IMR-90 (cell line): ENCODE data around the gene LSM7. TPM values are rescaled to one million over a fixed set of nuclear protein-coding genes. Genes with fewer than 3 reads are reported as not detected.

ENCODE experiments used
- ATAC-seq: fragments of 200-7000 bp; cut with Tn5 transposase; 2 replicates; pipeline ENCODE4 v1.9.1; 2020; ENCODE audit warnings: low read depth, mild to moderate bottlenecking, moderate library complexity
- BruUV-seq: library from RNA; stranded (reverse); fragments of 400-500 nt; replicated peaks from 2 replicates; lab custom pipeline; 2021; lab: Mats Ljungman, UMichigan
- CTCF ChIA-PET: fragments of 300-600 bp; formaldehyde crosslinking; extraction: SDS; loops from one replicate; lab custom pipeline; 2021; ENCODE audit warnings: antibody characterized with exemption; lab: Yijun Ruan, JAX
- POLR2A ChIA-PET: fragments of 300-600 bp; sonication (Branson Sonifier 250); formaldehyde crosslinking; loops from one replicate; lab custom pipeline; 2022; ENCODE audit warnings: antibody characterized with exemption; ENCODE audit not compliant: unreplicated experiment; lab: Charles Lee
- DNase-seq: peaks from one replicate; pipeline ENCODE4 v3.0.0; 2013
- H2AFZ ChIP-seq: replicated peaks from 2 replicates; pipeline ENCODE3; 2013; ENCODE audit warnings: low read length, mild to moderate bottlenecking; ENCODE audit not compliant: poor library complexity
- H2AK5ac ChIP-seq: 2 replicates; pipeline ENCODE4 v1.6.1; 2013; ENCODE audit warnings: low read depth, low read length, inconsistent platforms
- H2AK9ac ChIP-seq: replicated peaks from 2 replicates; pipeline ENCODE3; 2013; ENCODE audit warnings: mild to moderate bottlenecking, low read depth, low read length, moderate library complexity; ENCODE audit not compliant: poor library complexity
- H2BK120ac ChIP-seq: 2 replicates; pipeline ENCODE4 v1.6.1; 2013; ENCODE audit warnings: low read depth, low read length, inconsistent platforms
- H2BK15ac ChIP-seq: 3 replicates; pipeline ENCODE4 v1.6.1; 2013; ENCODE audit warnings: low read depth, low read length, inconsistent platforms
- H2BK20ac ChIP-seq: 2 replicates; pipeline ENCODE4 v1.6.1; 2013; ENCODE audit warnings: low read depth, mild to moderate bottlenecking, inconsistent platforms, low read length, moderate library complexity
- H2BK5ac ChIP-seq: 2 replicates; pipeline ENCODE4 v1.6.1; 2013; ENCODE audit warnings: mild to moderate bottlenecking, low read depth, low read length, inconsistent platforms; ENCODE audit not compliant: poor library complexity, severe bottlenecking
- H3K14ac ChIP-seq: replicated peaks from 2 replicates; pipeline ENCODE4 v1.6.1; 2013; ENCODE audit warnings: low read depth, low read length, inconsistent platforms
- H3K18ac ChIP-seq: 2 replicates; pipeline ENCODE4 v1.6.1; 2013; ENCODE audit warnings: low read depth, low read length, control low read depth
- H3K23ac ChIP-seq: 2 replicates; pipeline ENCODE4 v1.6.1; 2013; ENCODE audit warnings: low read depth, low read length, inconsistent platforms
- H3K27ac ChIP-seq: 2 replicates; pipeline ENCODE4 v1.5.1; 2013; ENCODE audit warnings: mild to moderate bottlenecking, control low read depth, low read length; ENCODE audit not compliant: insufficient read depth
- H3K27me3 ChIP-seq: 2 replicates; pipeline ENCODE4 v1.6.1; 2013; ENCODE audit warnings: low read length; ENCODE audit not compliant: control insufficient read depth, insufficient read depth
- H3K36me3 ChIP-seq: 2 replicates; pipeline ENCODE4 v1.6.1; 2013; ENCODE audit warnings: low read length, mixed read lengths; ENCODE audit not compliant: control insufficient read depth, insufficient read depth
- H3K4ac ChIP-seq: 2 replicates; pipeline ENCODE4 v1.6.1; 2013; ENCODE audit warnings: low read depth, low read length, inconsistent platforms
- H3K4me1 ChIP-seq: 2 replicates; pipeline ENCODE4 v1.6.1; 2013; ENCODE audit warnings: low read length, mixed read lengths; ENCODE audit not compliant: control insufficient read depth, insufficient read depth
- H3K4me2 ChIP-seq: 2 replicates; pipeline ENCODE4 v1.6.1; 2013; ENCODE audit warnings: low read depth, mild to moderate bottlenecking, control low read depth, low read length, moderate library complexity
- H3K4me3 ChIP-seq: 2 replicates; pipeline ENCODE4 v1.5.1; 2013; ENCODE audit warnings: low read depth, mild to moderate bottlenecking, control low read depth, low read length, moderate library complexity; ENCODE audit not compliant: insufficient read depth
- H3K56ac ChIP-seq: 2 replicates; pipeline ENCODE4 v1.6.1; 2013; ENCODE audit warnings: low read length, inconsistent platforms; ENCODE audit not compliant: insufficient read depth; ENCODE audit errors: extremely low read depth
- H3K79me1 ChIP-seq, 2 experiments: 2 replicates each; pipeline ENCODE4 v1.6.1; 2013; ENCODE audit warnings: low read length in 2 of 2, inconsistent platforms in 1 of 2, low read depth in 1 of 2
- H3K9ac ChIP-seq: 2 replicates; pipeline ENCODE4 v1.6.1; 2013; ENCODE audit warnings: low read depth, low read length, control low read depth
- H3K9me1 ChIP-seq: 2 replicates; pipeline ENCODE4 v1.6.1; 2013; ENCODE audit warnings: low read length, inconsistent platforms; ENCODE audit not compliant: insufficient read depth
- H3K9me3 ChIP-seq: 2 replicates; pipeline ENCODE4 v1.6.1; 2013; ENCODE audit warnings: low read length; ENCODE audit not compliant: control insufficient read depth, insufficient read depth
- H4K20me1 ChIP-seq: 2 replicates; pipeline ENCODE4 v1.6.1; 2013; ENCODE audit warnings: low read length, inconsistent platforms; ENCODE audit not compliant: insufficient read depth
- H4K5ac ChIP-seq: 2 replicates; pipeline ENCODE4 v1.6.1; 2013; ENCODE audit warnings: mild to moderate bottlenecking, low read depth, low read length, control low read depth
- H4K8ac ChIP-seq, 2 experiments: 2 replicates each; pipeline ENCODE4 v1.6.1; 2013; ENCODE audit warnings: low read depth in 2 of 2, low read length in 2 of 2, control low read depth in 1 of 2, inconsistent platforms in 1 of 2
- H4K91ac ChIP-seq: 2 replicates; pipeline ENCODE4 v1.6.1; 2013; ENCODE audit warnings: low read depth, low read length, inconsistent platforms; ENCODE audit not compliant: insufficient read depth
- CTCF ChIP-seq: conservative IDR thresholded peaks from 2 replicates; pipeline ENCODE4 v1.5.1; 2012; ENCODE audit warnings: mild to moderate bottlenecking, low read depth, low read length, improper control_type of control experiment
- NFE2L2 ChIP-seq: fragments of 150-350 bp; IDR thresholded peaks from 2 replicates; pipeline ENCODE4 v1.6.1; 2016; ENCODE audit warnings: low read depth, mild to moderate bottlenecking, low read length
- RFX5 ChIP-seq: IDR thresholded peaks from 2 replicates; pipeline ENCODE4 v1.8.0; 2012; ENCODE audit warnings: low read depth, mild to moderate bottlenecking, low read length, moderate library complexity
- WGBS, 2 experiments: methylation state at CpG; one replicate each; pipeline versions ENCODE4 v1.1.5 to v1.1.7; 2013; ENCODE audit warnings: missing lambda C conversion rate in 2 of 2; ENCODE audit not compliant: insufficient read length in 1 of 2; ENCODE audit errors: extremely low coverage in 2 of 2; 5-methylcytosine and 5-hydroxymethylcytosine counted together
- dilution Hi-C: fragments of 300-500 bp; cut with HindIII; formaldehyde crosslinking; loops from one replicate; pipeline ENCODE4 v1.14.3; 2018; ENCODE audit warnings: low sequenced_read_pairs; ENCODE audit not compliant: unreplicated experiment
- in situ Hi-C: fragments of 300-500 bp; cut with MboI; formaldehyde crosslinking; loops from 3 replicates; pipeline ENCODE4 v1.14.3; 2019; ENCODE audit warnings: low sequenced_read_pairs, inconsistent platforms, mixed read lengths
- intact Hi-C: fragments of 100-400 bp; cut with micrococcal nuclease; formaldehyde crosslinking; loops from 2 replicates; pipeline ENCODE4 v1.10.0; 2022
- polyA plus RNA-seq, 3 experiments: library from polyadenylated mRNA; depleted of rRNA; stranded (reverse); fragments of >200 nt; gene quantifications; 2 replicates each; pipeline ENCODE4 v1.2.3, GENCODE V29; 2012; ENCODE audit warnings: low replicate concordance in 1 of 3
- total RNA-seq: library from RNA; depleted of rRNA; stranded (reverse); fragments of >200 nt; gene quantifications from 2 replicates; pipeline ENCODE4 v1.2.3, GENCODE V29; 2012

LSM7 gene
- total and polyA plus RNA-seq, 2 of the 4 experiments (the other 2 are of a cell fraction): 145 to 708 TPM

- Histone ChIP-seq H3K27me3 (no peaks in the 10 kb centered on the region), H2BK5ac (no peak overlapping the region), H3K4me3 (no peak overlapping the region), H3K18ac (no peak overlapping the region), H2AK9ac (no peak overlapping the region), H2BK20ac (no peak overlapping the region), H3K9ac (no peak overlapping the region), H3K4me1 (no peaks in the 10 kb centered on the region), H3K4ac (no peak overlapping the region), H3K4me2 (no peak overlapping the region), H4K5ac (no peak overlapping the region), H4K8ac (no peak overlapping the region), H2BK120ac (no peak overlapping the region), H3K9me3 (no peaks in the 10 kb centered on the region), H3K23ac (no peak overlapping the region), H3K56ac (no peak overlapping the region), H4K20me1 (peaks cover 28% of the 10 kb centered on the region), H3K9me1 (peaks cover 13% of the 10 kb centered on the region), H3K79me1 (peaks cover 20 to 43% of the 10 kb centered on the region in 2 experiments), H3K36me3 (peaks cover 17% of the 10 kb centered on the region), H3K27ac (no peak overlapping the region), H2AK5ac (no peak overlapping the region), H3K14ac (no peak overlapping the region), H2AFZ (no peak overlapping the region), H2BK15ac (no peak overlapping the region), H4K91ac (no peak overlapping the region)
- CTCF ChIA-PET: no interaction called here
- no TSS peak for BruUV-seq
- dilution Hi-C loops: no loop called here
- ATAC-seq: peak; percentile 27; the same call in 1 of the 2 replicates
- intact Hi-C loops: no loop called here
- in situ Hi-C loops: no loop called here
- POLR2A ChIA-PET: no interaction called here
- 0 out of 2 replicates have a peak, but pooled peaks have one; percentile 5 for TF ChIP-seq CTCF
- TF ChIP-seq RFX5: no peak
- TF ChIP-seq NFE2L2: no peak
- DNase-seq: peak; percentile 43
- no CpG with 5 or more reads among the region's 19 CpGs for WGBS, 2 experiments
Observed at GRCh38 chr19:2337329-2337707, 8.9 kb upstream of the LSM7 start.
